ENCODE results near the gene SAMD4B. TPM values are rescaled to one million over a fixed set of nuclear protein-coding genes. Genes with fewer than 3 reads are reported as not detected.

The SAMD4B gene
- total RNA-seq, 2 donors from 2014 or later = 133 to 227 TPM

DNA sequence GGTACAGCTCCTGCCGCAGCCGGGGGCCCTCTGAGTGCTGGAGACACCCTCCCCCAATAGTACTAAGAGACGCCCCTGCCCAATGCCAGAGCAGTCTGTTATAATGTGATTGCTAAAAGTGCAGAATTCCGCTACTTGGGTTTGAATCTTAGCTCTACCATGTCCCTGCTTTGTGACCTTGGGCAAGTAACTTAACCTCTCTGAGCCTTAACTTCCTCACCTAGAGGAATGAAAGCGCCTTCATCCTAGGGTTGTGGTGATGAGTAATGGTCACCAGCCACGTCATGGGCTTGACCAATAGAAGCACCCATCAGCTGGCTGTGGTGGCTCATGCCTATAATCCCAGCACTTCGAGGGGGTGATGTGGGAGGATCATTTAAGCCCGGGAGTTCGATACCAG is 76.8 kb downstream of the SAMD4B start:
- H3K27me3 ChIP-seq (replicated peaks; ENCODE audit: insufficient read depth) = no peaks in the 10 kb centered on the region
- H3K9me3 ChIP-seq = no peaks in the 10 kb centered on the region
- H3K36me3 ChIP-seq = no peaks in the 10 kb centered on the region
- WGBS = 92% methylated on average over 9 of the region's 9 CpGs
- TF ChIP-seq POLR2A (IDR thresholded peaks at IDR 0.05) = no peak
- no peak for TF ChIP-seq POLR2AphosphoS5 (IDR thresholded peaks at IDR 0.05)
- TF ChIP-seq, protein P1, sequence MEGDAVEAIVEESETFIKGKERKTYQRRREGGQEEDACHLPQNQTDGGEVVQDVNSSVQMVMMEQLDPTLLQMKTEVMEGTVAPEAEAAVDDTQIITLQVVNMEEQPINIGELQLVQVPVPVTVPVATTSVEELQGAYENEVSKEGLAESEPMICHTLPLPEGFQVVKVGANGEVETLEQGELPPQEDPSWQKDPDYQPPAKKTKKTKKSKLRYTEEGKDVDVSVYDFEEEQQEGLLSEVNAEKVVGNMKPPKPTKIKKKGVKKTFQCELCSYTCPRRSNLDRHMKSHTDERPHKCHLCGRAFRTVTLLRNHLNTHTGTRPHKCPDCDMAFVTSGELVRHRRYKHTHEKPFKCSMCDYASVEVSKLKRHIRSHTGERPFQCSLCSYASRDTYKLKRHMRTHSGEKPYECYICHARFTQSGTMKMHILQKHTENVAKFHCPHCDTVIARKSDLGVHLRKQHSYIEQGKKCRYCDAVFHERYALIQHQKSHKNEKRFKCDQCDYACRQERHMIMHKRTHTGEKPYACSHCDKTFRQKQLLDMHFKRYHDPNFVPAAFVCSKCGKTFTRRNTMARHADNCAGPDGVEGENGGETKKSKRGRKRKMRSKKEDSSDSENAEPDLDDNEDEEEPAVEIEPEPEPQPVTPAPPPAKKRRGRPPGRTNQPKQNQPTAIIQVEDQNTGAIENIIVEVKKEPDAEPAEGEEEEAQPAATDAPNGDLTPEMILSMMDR (IDR thresholded peaks at IDR 0.05) = no peak
- no peak overlapping the region for H3K4me3 ChIP-seq
- intact Hi-C loops (cut with DNase I) = no loop called here
- no peak overlapping the region for H3K27ac ChIP-seq
- no peaks in the 10 kb centered on the region for H3K4me1 ChIP-seq (replicated peaks)
- DNase-seq (ENCODE audit: low spot score) = no peak

GRCh38 chr19:39420769-39421168 is 78.5 kb downstream of the SAMD4B start:
- DNase-seq (ENCODE audit: low spot score) = no peak
- WGBS = 90% methylated on average over 15 of the region's 15 CpGs
- no peaks in the 10 kb centered on the region for H3K27me3 ChIP-seq (replicated peaks; ENCODE audit: insufficient read depth)
- H3K4me1 ChIP-seq (replicated peaks) = no peaks in the 10 kb centered on the region
- H3K27ac ChIP-seq = no peak overlapping the region
- no peaks in the 10 kb centered on the region for H3K36me3 ChIP-seq
- intact Hi-C loops (cut with DNase I) = no loop called here
- H3K9me3 ChIP-seq = no peaks in the 10 kb centered on the region
- TF ChIP-seq, protein P1 (IDR thresholded peaks at IDR 0.05) = no peak
- no peak overlapping the region for H3K4me3 ChIP-seq

- 95% methylated on average over 5 of the region's 5 CpGs for WGBS
- H3K4me3 ChIP-seq = no peak overlapping the region
- no peaks in the 10 kb centered on the region for H3K4me1 ChIP-seq (replicated peaks)
- H3K27me3 ChIP-seq (replicated peaks; ENCODE audit: insufficient read depth) = no peaks in the 10 kb centered on the region
- DNase-seq (ENCODE audit: low spot score) = no peak
- no peaks in the 10 kb centered on the region for H3K9me3 ChIP-seq
- TF ChIP-seq POLR2A (IDR thresholded peaks at IDR 0.05) (no peak), POLR2AphosphoS5 (IDR thresholded peaks at IDR 0.05) (no peak)
- TF ChIP-seq, protein P1 (IDR thresholded peaks at IDR 0.05) = no peak
- H3K36me3 ChIP-seq = no peaks in the 10 kb centered on the region
- intact Hi-C loops (cut with DNase I) = no loop called here
- no peak overlapping the region for H3K27ac ChIP-seq
Measured at GRCh38 chr19:39422020-39422419, 79.8 kb downstream of the SAMD4B start.

GRCh38 chr19:39423258-39424086 is 81.3 kb downstream of the SAMD4B start:
- Histone ChIP-seq H3K4me1 (replicated peaks) (no peaks in the 10 kb centered on the region), H3K9me3 (no peaks in the 10 kb centered on the region), H3K27ac (no peak overlapping the region), H3K4me3 (no peak overlapping the region), H3K36me3 (no peaks in the 10 kb centered on the region), H3K27me3 (replicated peaks; ENCODE audit: insufficient read depth) (no peaks in the 10 kb centered on the region)
- 85% methylated on average over 35 of the region's 35 CpGs for WGBS
- intact Hi-C loops (cut with DNase I) = no loop called here
- no peak for TF ChIP-seq POLR2AphosphoS5 (IDR thresholded peaks at IDR 0.05)
- TF ChIP-seq, protein P1 (IDR thresholded peaks at IDR 0.05) = no peak
- TF ChIP-seq POLR2A (IDR thresholded peaks at IDR 0.05) = no peak
- no peak for DNase-seq (ENCODE audit: low spot score)

DNA sequence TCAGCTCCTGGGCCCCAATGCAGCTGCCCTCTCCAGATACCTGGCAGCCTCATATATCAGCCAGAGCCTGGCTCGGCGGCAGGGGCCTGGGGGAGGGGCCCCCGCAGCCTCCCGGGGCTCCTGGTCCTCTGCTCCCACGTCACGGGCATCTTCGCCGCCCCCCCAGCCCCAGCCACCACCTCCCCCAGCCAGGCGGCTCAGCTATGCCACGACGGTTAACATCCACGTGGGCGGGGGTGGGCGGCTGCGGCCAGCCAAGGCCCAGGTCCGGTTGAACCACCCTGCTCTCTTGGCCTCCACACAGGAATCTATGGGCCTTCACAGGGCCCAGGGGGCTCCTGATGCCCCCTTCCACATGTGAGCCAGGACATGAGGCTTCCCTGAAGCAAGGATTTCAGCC is 82.7 kb downstream of the SAMD4B start:
- H3K36me3 ChIP-seq = no peaks in the 10 kb centered on the region

More for the DNA sequence above, 82.7 kb downstream of the SAMD4B start:
- no peak for DNase-seq (ENCODE audit: low spot score)
- Histone ChIP-seq H3K27me3 (replicated peaks; ENCODE audit: insufficient read depth) (no peaks in the 10 kb centered on the region), H3K27ac (no peak overlapping the region), H3K4me1 (replicated peaks) (no peaks in the 10 kb centered on the region), H3K9me3 (no peaks in the 10 kb centered on the region), H3K4me3 (no peak overlapping the region)
- WGBS = 74% methylated on average over 16 of the region's 16 CpGs
- TF ChIP-seq, protein P1 (IDR thresholded peaks at IDR 0.05) = no peak
- TF ChIP-seq POLR2AphosphoS5 (IDR thresholded peaks at IDR 0.05) (no peak), POLR2A (IDR thresholded peaks at IDR 0.05) (no peak)
- intact Hi-C loops (cut with DNase I) = no loop called here

Measured in prostate gland (tissue), 2 donors.